ENCODE results near the gene VIPR2.
"Not testable (repeated sequence)": the region's sequence is repeated elsewhere in the genome, so short reads cannot be mapped to it uniquely, and the experiment has no call there.

The VIPR2 gene

GRCh38 chr7:159091480-159092475 lies 52.9 kb downstream of the VIPR2 start:
- no peaks in the 10 kb centered on the region for H3K36me3 Mint-ChIP-seq
- no peak overlapping the region for H3K4me3 Mint-ChIP-seq
- no peaks in the 10 kb centered on the region for H3K9me3 Mint-ChIP-seq (ENCODE audit: low read depth)
- H3K27ac Mint-ChIP-seq = no peak overlapping the region
- no peaks in the 10 kb centered on the region for H3K27me3 Mint-ChIP-seq
- H3K4me1 Mint-ChIP-seq (ENCODE audit: low read depth) = no peaks in the 10 kb centered on the region

- no peaks in the 10 kb centered on the region for H3K4me1 Mint-ChIP-seq (ENCODE audit: low read depth)
- no peak overlapping the region for H3K4me3 Mint-ChIP-seq
Observed at GRCh38 chr7:159091041-159091440, 53.6 kb downstream of the VIPR2 start.

DNA sequence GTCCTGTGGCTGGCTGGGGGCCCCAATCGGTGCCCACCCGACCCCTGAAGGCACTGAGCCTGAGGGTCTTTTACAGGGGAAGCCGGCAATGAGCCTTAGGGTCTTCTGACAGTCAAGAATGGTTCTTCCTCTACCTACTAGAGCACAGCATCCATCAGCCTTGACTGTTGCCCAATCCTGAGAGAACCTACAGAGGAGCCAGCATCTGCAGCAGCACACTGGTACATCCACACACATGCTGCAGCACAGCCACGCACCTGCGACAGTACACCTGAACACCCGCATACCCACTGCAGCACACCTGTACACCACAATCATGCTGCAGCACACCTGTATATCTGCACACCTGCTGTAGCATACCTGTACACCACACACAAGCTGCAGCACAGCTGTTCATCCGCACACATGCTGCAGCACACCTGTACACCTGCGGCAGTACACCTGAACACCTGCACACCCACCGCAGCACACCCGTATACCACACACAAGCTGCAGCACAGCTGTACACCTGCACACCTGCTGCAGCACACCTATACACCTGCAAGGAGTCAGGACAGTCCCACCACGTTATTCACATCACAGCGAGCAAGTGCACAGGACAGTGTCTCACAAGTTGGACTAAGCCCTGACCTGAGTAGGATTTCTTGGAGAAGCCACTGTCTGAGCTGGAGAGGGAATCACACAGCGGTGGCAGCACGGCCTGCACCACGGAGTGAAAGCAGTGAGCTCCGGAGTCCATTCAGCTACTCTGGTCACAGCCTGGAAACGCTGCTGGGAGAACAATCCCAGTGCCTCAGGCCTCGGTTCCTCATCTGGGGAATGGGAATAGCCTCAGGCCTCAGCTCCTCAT lies 56.4 kb downstream of the VIPR2 start:
- Mint-ChIP-seq H3K36me3 (no peaks in the 10 kb centered on the region), H3K9me3 (ENCODE audit: low read depth) (no peaks in the 10 kb centered on the region), H3K27me3 (no peaks in the 10 kb centered on the region), H3K27ac (no peak overlapping the region), H3K4me3 (no peak overlapping the region), H3K4me1 (ENCODE audit: low read depth) (peaks cover 1% of the 10 kb centered on the region)

More at GRCh38 chr7:159091041-159091440, 53.6 kb downstream of the VIPR2 start:
- H3K36me3 Mint-ChIP-seq = no peaks in the 10 kb centered on the region
- no peaks in the 10 kb centered on the region for H3K27me3 Mint-ChIP-seq
- no peaks in the 10 kb centered on the region for H3K9me3 Mint-ChIP-seq (ENCODE audit: low read depth)
- H3K27ac Mint-ChIP-seq = no peak overlapping the region

DNA sequence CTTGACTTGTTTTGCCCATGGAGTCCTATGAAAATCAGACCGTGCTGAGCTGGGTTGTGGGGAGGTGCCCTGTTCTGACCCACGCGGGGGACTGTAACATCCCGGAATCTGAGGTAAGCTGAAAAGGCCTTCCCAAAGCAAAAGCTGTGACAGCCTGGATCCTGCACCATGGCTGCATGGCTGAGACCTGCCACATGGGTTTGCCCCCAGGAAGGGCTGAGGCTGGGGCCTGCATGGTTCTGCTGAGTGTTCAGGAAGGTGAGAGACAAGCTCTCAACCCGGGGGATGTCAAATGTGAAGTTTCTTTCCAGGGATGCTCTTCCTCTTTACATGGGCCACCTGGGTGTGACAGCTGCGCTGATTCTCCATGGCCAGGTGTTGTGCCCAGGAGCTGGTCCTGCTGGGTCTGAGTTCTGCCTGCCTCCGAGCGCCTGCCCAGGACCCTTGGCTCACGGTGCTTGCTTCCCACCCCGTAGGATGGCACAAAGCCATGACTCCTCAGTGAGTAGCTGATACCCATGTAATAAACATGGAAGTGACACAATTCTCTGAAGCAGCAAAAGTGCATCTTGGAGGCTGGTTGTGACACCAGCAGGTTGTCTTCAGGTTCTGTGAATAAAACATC lies 58.3 kb downstream of the VIPR2 start:
- H3K27me3 Mint-ChIP-seq = no peaks in the 10 kb centered on the region
- H3K9me3 Mint-ChIP-seq (ENCODE audit: low read depth) = no peaks in the 10 kb centered on the region
- no peaks in the 10 kb centered on the region for H3K36me3 Mint-ChIP-seq
- peaks cover 1% of the 10 kb centered on the region for H3K4me1 Mint-ChIP-seq (ENCODE audit: low read depth)
- H3K4me3 Mint-ChIP-seq = no peak overlapping the region
- no peak overlapping the region for H3K27ac Mint-ChIP-seq

- Mint-ChIP-seq H3K4me1 (ENCODE audit: low read depth) (peaks cover 1% of the 10 kb centered on the region), H3K4me3 (no peak overlapping the region), H3K27me3 (no peaks in the 10 kb centered on the region), H3K9me3 (ENCODE audit: low read depth) (no peaks in the 10 kb centered on the region), H3K27ac (no peak overlapping the region), H3K36me3 (no peaks in the 10 kb centered on the region)
Observed at GRCh38 chr7:159084069-159084801, 60.4 kb downstream of the VIPR2 start.

DNA sequence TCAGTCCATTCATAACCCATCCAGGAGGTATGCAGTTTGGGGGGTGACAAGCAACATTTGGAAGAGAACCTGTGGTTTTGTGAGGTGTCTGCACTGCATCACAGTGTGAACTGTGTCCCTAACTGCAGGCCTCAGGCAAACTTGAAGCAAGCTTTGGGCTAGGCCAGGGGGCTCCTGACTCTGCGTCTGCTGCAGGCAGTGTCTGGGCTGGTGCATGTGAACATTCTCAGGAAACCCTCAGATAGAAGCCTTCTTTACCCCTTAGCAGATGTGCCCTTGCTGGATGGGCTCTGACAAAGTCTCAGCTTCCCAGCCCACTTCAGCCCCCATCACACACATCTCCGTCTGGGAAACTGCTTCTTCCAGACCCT lies 61.0 kb downstream of the VIPR2 start:
- Mint-ChIP-seq H3K36me3 (no peaks in the 10 kb centered on the region), H3K27ac (no peak overlapping the region), H3K27me3 (no peaks in the 10 kb centered on the region), H3K4me1 (ENCODE audit: low read depth) (peaks cover 1% of the 10 kb centered on the region), H3K4me3 (no peak overlapping the region), H3K9me3 (ENCODE audit: low read depth) (no peaks in the 10 kb centered on the region)

- Mint-ChIP-seq H3K4me1 (ENCODE audit: low read depth) (peaks cover 1% of the 10 kb centered on the region), H3K36me3 (no peaks in the 10 kb centered on the region), H3K9me3 (ENCODE audit: low read depth) (no peaks in the 10 kb centered on the region)
Observed at GRCh38 chr7:159083001-159083697, 61.5 kb downstream of the VIPR2 start.

DNA sequence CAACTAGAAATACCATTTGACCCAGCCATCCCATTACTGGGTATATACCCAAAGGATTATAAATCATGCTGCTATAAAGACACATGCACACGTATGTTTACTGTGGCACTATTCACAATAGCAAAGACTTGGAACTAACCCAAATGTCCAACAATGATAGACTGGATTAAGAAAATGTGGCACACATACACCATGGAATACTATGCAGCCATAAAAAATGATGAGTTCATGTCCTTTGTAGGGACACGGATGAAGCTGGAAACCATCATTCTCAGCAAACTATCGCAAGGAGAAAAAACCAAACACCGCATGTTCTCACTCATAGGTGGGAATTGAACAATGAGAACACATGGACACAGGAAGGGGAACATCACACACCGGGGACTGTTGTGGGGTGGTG lies 62.6 kb downstream of the VIPR2 start:
- H3K27me3 Mint-ChIP-seq; H3K9me3 Mint-ChIP-seq (ENCODE audit: low read depth); H3K4me3 Mint-ChIP-seq; H3K4me1 Mint-ChIP-seq (ENCODE audit: low read depth); H3K27ac Mint-ChIP-seq; H3K36me3 Mint-ChIP-seq: not testable (repeated sequence)

More at GRCh38 chr7:159083001-159083697, 61.5 kb downstream of the VIPR2 start:
- H3K4me3 Mint-ChIP-seq = no peak overlapping the region
- no peak overlapping the region for H3K27ac Mint-ChIP-seq
- H3K27me3 Mint-ChIP-seq = peaks cover under 1% of the 10 kb centered on the region

- Mint-ChIP-seq H3K36me3 (no peaks in the 10 kb centered on the region), H3K9me3 (ENCODE audit: low read depth) (no peaks in the 10 kb centered on the region), H3K4me1 (ENCODE audit: low read depth) (no peaks in the 10 kb centered on the region), H3K4me3 (no peak overlapping the region), H3K27ac (no peak overlapping the region), H3K27me3 (peaks cover 6% of the 10 kb centered on the region)
Observed at GRCh38 chr7:159078911-159079270, 65.8 kb downstream of the VIPR2 start.

- Mint-ChIP-seq H3K27ac (no peak overlapping the region), H3K36me3 (no peaks in the 10 kb centered on the region), H3K4me3 (no peak overlapping the region), H3K4me1 (ENCODE audit: low read depth) (no peaks in the 10 kb centered on the region), H3K27me3 (peaks cover 6% of the 10 kb centered on the region), H3K9me3 (ENCODE audit: low read depth) (no peaks in the 10 kb centered on the region)
Observed at GRCh38 chr7:159078193-159078910, 66.3 kb downstream of the VIPR2 start.

DNA sequence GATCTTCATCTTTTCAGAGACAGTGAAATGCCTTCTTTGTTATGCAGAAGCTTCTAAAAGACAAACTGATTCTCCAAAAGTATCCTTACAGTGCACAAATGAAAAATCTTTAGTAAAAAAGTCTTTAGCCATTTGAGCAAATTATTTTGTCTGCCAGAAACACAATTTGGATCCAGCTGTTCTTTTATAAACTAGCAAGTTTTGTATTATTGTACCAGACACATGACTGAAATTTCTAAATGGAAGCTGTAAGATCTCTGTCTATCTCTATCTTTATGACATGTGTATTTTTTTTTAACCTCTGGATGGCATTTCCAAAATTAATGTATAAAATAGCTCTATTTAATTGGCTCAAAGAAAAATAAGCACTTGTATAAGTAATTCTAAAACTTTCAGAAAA lies 68.3 kb downstream of the VIPR2 start:
- H3K36me3 Mint-ChIP-seq = no peaks in the 10 kb centered on the region
- H3K4me3 Mint-ChIP-seq = no peak overlapping the region
- no peaks in the 10 kb centered on the region for H3K9me3 Mint-ChIP-seq (ENCODE audit: low read depth)
- H3K4me1 Mint-ChIP-seq (ENCODE audit: low read depth) = peaks cover 1% of the 10 kb centered on the region
- no peak overlapping the region for H3K27ac Mint-ChIP-seq
- H3K27me3 Mint-ChIP-seq = peaks cover 6% of the 10 kb centered on the region

DNA sequence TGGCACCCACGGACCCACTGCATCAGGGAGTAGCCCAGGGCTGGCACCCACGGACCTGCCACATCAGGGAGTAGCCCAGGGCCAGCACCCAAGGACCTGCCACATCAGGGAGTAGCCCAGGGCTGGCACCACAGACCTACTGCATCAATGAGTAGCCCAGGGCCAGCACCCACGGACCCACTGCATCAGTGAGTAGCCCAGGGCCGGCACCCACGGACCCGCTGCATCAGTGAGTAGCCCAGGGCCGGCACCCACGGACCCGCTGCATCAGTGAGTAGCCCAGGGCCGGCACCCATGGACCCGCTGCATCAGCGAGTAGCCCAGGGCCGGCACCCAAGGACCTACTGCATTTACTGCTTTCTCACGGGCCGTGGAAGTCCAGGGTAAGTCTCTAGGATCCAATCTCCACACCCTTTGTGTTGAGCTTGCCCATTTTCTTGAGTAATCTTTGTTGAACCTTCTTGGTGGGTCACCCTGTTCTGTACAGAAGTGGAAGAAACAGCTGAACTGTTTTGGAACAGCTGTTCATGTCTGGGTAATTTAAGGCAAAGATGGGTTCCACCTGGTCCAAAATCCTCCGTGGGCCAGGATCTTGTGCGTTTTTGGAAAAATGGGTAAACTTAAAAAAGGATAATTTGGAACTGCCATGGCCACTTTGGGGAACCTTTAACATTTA lies 69.0 kb downstream of the VIPR2 start:
- H3K27me3 Mint-ChIP-seq = peaks cover 6% of the 10 kb centered on the region
- no peak overlapping the region for H3K4me3 Mint-ChIP-seq

DNA sequence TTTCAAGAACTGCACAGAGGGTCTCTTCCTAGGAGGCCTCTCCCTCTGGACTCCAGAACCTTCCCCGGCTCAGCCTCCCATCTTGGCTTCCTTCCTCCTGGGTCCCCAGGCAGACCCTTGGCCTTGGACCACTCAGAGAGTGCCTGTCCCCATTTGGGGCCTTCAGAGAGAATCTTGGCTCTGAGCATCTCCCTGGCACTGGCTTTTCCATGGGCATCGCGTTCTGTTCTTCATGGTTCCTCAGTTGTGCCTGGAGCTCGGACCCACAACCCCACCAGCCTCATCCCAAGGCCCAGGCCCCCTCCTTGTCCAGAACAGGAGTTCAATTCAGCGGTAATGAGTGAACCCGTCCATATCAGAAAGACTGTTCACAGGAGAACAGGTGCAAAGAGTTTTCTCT lies 73.4 kb downstream of the VIPR2 start:
- H3K4me1 Mint-ChIP-seq (ENCODE audit: low read depth) = peaks cover 24% of the 10 kb centered on the region
- H3K9me3 Mint-ChIP-seq (ENCODE audit: low read depth) = no peaks in the 10 kb centered on the region
- no peak overlapping the region for H3K27ac Mint-ChIP-seq
- H3K27me3 Mint-ChIP-seq = no peaks in the 10 kb centered on the region
- no peaks in the 10 kb centered on the region for H3K36me3 Mint-ChIP-seq
- H3K4me3 Mint-ChIP-seq = no peak overlapping the region

More for the DNA sequence above, 69.0 kb downstream of the VIPR2 start:
- H3K27ac Mint-ChIP-seq = no peak overlapping the region
- no peaks in the 10 kb centered on the region for H3K36me3 Mint-ChIP-seq
- no peaks in the 10 kb centered on the region for H3K9me3 Mint-ChIP-seq (ENCODE audit: low read depth)
- H3K4me1 Mint-ChIP-seq (ENCODE audit: low read depth) = peaks cover 5% of the 10 kb centered on the region

Measured in activated naive CD8-positive, alpha-beta T cell (primary cell).